Neuron (in vitro differentiated cells): ENCODE data around the gene MS4A12.
"Not testable (repeated sequence)": the region's sequence is repeated elsewhere in the genome, so short reads cannot be mapped to it uniquely, and the experiment has no call there.

ENCODE experiments used
- H2AFZ ChIP-seq: one replicate; pipeline ENCODE4 v1.6.1; 2013; ENCODE audit warnings: low read depth, mild to moderate bottlenecking, inconsistent platforms, low read length, moderate library complexity
- H3K27me3 ChIP-seq: one replicate; pipeline ENCODE4 v1.6.1; 2013; ENCODE audit warnings: low read length; ENCODE audit not compliant: insufficient read depth
- H3K36me3 ChIP-seq: one replicate; pipeline ENCODE4 v1.6.1; 2013; ENCODE audit warnings: low read length; ENCODE audit not compliant: insufficient read depth
- H3K4me1 ChIP-seq: one replicate; pipeline ENCODE4 v1.6.1; 2013; ENCODE audit warnings: low read length; ENCODE audit not compliant: insufficient read depth
- H3K4me3 ChIP-seq: 2 replicates; pipeline ENCODE4 v1.5.1; 2013; ENCODE audit warnings: mild to moderate bottlenecking, low read length, moderate library complexity
- H3K9me3 ChIP-seq: one replicate; pipeline ENCODE4 v1.6.1; 2013; ENCODE audit warnings: low read length

Gene MS4A12

GRCh38 chr11:60528934-60529333 is 36.4 kb downstream of the MS4A12 start:
- H3K4me3 ChIP-seq = no peak overlapping the region
- H3K9me3 ChIP-seq = no peaks in the 10 kb centered on the region
- no peaks in the 10 kb centered on the region for H3K36me3 ChIP-seq
- H3K4me1 ChIP-seq = no peaks in the 10 kb centered on the region
- no peak overlapping the region for H2AFZ ChIP-seq
- no peaks in the 10 kb centered on the region for H3K27me3 ChIP-seq

- Histone ChIP-seq H3K27me3 (no peaks in the 10 kb centered on the region), H3K4me1 (no peaks in the 10 kb centered on the region), H2AFZ (no peak overlapping the region), H3K4me3 (no peak overlapping the region), H3K9me3 (no peaks in the 10 kb centered on the region), H3K36me3 (no peaks in the 10 kb centered on the region)
Measured at GRCh38 chr11:60530454-60531100, 38.0 kb downstream of the MS4A12 start.

GRCh38 chr11:60532383-60532782 is 39.8 kb downstream of the MS4A12 start:
- H3K4me1 ChIP-seq, H3K27me3 ChIP-seq, H2AFZ ChIP-seq, H3K9me3 ChIP-seq, H3K36me3 ChIP-seq, H3K4me3 ChIP-seq: not testable (repeated sequence)

- not testable (repeated sequence) for H3K36me3 ChIP-seq, H3K4me1 ChIP-seq, H3K9me3 ChIP-seq, H3K4me3 ChIP-seq, H3K27me3 ChIP-seq, H2AFZ ChIP-seq
Measured at GRCh38 chr11:60538627-60539026, 46.0 kb downstream of the MS4A12 start.

GRCh38 chr11:60544077-60544476 is 51.5 kb downstream of the MS4A12 start:
- Histone ChIP-seq H2AFZ (no peak overlapping the region), H3K27me3 (no peaks in the 10 kb centered on the region), H3K4me3 (no peak overlapping the region), H3K4me1 (no peaks in the 10 kb centered on the region), H3K9me3 (no peaks in the 10 kb centered on the region), H3K36me3 (no peaks in the 10 kb centered on the region)
